GM23338 (cell line): ENCODE measurements around the gene PDCD1.

Experiments
- CREB1 ChIP-seq: fragments of 250-450 bp; sonication (Bioruptor Pico); IDR thresholded peaks from 2 replicates; pipeline ENCODE4 v1.5.0; 2020; ENCODE audit warnings: low read depth, mild to moderate bottlenecking, moderate library complexity
- EZH2 ChIP-seq: fragments of 200-600 bp; sonication (generic); IDR thresholded peaks from one replicate; pipeline ENCODE4 v1.8.0; 2017; ENCODE audit warnings: antibody characterized with exemption, mild to moderate bottlenecking, low read depth; ENCODE audit not compliant: unreplicated experiment
- EZH2phosphoT487 ChIP-seq: fragments of 200-600 bp; sonication (generic); IDR thresholded peaks from one replicate; pipeline ENCODE4 v1.8.1; 2018; ENCODE audit warnings: antibody characterized with exemption; ENCODE audit not compliant: unreplicated experiment
- JUNB ChIP-seq: IDR thresholded peaks from one replicate; pipeline ENCODE4 v1.6.1; 2016; ENCODE audit warnings: antibody characterized with exemption; ENCODE audit not compliant: unreplicated experiment
- NANOG ChIP-seq: IDR thresholded peaks from 2 replicates; pipeline ENCODE4 v1.6.1; 2016; ENCODE audit warnings: antibody characterized with exemption, borderline replicate concordance
- POLR2AphosphoS5 ChIP-seq: IDR thresholded peaks from 2 replicates; pipeline ENCODE4 v1.6.1; 2016; ENCODE audit warnings: antibody characterized with exemption, low read depth
- REST ChIP-seq: IDR thresholded peaks from one replicate; pipeline ENCODE4 v1.6.1; 2018; ENCODE audit warnings: antibody characterized with exemption; ENCODE audit not compliant: unreplicated experiment
- STAT1 ChIP-seq: IDR thresholded peaks from one replicate; pipeline ENCODE4 v1.6.1; 2016; ENCODE audit warnings: antibody characterized with exemption; ENCODE audit not compliant: unreplicated experiment
- ZNF114 ChIP-seq: fragments of 250-450 bp; sonication (Bioruptor Pico); IDR thresholded peaks from 2 replicates; pipeline ENCODE4 v1.5.0; 2020; ENCODE audit warnings: mild to moderate bottlenecking, moderate library complexity
- ZNF331 ChIP-seq: fragments of 250-450 bp; sonication (Bioruptor Pico); IDR thresholded peaks from 2 replicates; pipeline ENCODE4 v1.5.0; 2020; ENCODE audit warnings: low read depth, mild to moderate bottlenecking, moderate library complexity
- ZNF462 ChIP-seq: fragments of 250-450 bp; sonication (Bioruptor Pico); IDR thresholded peaks from 2 replicates; pipeline ENCODE4 v1.5.0; 2020; ENCODE audit warnings: mild to moderate bottlenecking, moderate library complexity
- TF ChIP-seq, protein P1 (sequence below), 2 experiments: fragments of 200-600 bp in 1 of 2; sonication (generic) in 1 of 2; conservative IDR thresholded peaks; 2 replicates each; pipeline versions ENCODE4 v1.5.1 to v1.6.1; 2016 to 2017; ENCODE audit warnings: antibody characterized with exemption in 2 of 2, low read depth in 2 of 2, mild to moderate bottlenecking in 2 of 2, moderate library complexity in 1 of 2
- TF ChIP-seq, protein P2 (sequence below): IDR thresholded peaks from 2 replicates; pipeline ENCODE4 v1.6.1; 2016; ENCODE audit warnings: antibody characterized with exemption

DNA sequence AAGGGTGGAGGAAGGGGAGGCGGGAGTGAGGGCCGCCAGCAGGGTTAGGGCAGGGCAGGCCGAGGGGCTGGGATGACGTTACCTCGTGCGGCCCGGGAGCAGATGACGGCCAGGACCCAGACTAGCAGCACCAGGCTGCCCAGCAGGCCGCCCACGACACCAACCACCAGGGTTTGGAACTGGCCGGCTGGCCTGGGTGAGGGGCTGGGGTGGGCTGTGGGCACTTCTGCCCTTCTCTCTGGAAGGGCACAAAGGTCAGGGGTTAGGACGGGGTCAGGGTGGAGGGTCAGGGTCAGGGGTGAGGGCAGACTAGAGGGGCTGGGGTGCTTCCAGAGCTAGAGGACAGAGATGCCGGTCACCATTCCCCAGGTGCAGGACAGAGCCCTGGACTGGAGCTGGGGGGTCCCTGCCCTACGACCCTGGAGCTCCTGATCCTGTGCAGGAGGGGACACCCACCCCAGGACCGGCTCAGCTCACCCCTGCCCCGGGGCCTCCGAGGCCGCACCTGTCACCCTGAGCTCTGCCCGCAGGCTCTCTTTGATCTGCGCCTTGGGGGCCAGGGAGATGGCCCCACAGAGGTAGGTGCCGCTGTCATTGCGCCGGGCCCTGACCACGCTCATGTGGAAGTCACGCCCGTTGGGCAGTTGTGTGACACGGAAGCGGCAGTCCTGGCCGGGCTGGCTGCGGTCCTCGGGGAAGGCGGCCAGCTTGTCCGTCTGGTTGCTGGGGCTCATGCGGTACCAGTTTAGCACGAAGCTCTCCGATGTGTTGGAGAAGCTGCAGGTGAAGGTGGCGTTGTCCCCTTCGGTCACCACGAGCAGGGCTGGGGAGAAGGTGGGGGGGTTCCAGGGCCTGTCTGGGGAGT is 6.3 kb downstream of the PDCD1 start:
- TF ChIP-seq REST (no peak), EZH2 (no peak), POLR2AphosphoS5 (no peak), ZNF114 (CRISPR knock-in tag) (no peak), JUNB (no peak), STAT1 (no peak), EZH2phosphoT487 (no peak), CREB1 (CRISPR knock-in tag) (no peak), ZNF331 (no peak), NANOG (no peak), ZNF462 (CRISPR knock-in tag) (no peak)
- TF ChIP-seq, protein P1, sequence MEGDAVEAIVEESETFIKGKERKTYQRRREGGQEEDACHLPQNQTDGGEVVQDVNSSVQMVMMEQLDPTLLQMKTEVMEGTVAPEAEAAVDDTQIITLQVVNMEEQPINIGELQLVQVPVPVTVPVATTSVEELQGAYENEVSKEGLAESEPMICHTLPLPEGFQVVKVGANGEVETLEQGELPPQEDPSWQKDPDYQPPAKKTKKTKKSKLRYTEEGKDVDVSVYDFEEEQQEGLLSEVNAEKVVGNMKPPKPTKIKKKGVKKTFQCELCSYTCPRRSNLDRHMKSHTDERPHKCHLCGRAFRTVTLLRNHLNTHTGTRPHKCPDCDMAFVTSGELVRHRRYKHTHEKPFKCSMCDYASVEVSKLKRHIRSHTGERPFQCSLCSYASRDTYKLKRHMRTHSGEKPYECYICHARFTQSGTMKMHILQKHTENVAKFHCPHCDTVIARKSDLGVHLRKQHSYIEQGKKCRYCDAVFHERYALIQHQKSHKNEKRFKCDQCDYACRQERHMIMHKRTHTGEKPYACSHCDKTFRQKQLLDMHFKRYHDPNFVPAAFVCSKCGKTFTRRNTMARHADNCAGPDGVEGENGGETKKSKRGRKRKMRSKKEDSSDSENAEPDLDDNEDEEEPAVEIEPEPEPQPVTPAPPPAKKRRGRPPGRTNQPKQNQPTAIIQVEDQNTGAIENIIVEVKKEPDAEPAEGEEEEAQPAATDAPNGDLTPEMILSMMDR (conservative IDR thresholded peaks at IDR 0.05; ENCODE audit: low read depth in 2 of 2), result no peak
- TF ChIP-seq, protein P2, sequence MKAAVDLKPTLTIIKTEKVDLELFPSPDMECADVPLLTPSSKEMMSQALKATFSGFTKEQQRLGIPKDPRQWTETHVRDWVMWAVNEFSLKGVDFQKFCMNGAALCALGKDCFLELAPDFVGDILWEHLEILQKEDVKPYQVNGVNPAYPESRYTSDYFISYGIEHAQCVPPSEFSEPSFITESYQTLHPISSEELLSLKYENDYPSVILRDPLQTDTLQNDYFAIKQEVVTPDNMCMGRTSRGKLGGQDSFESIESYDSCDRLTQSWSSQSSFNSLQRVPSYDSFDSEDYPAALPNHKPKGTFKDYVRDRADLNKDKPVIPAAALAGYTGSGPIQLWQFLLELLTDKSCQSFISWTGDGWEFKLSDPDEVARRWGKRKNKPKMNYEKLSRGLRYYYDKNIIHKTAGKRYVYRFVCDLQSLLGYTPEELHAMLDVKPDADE, result no peak
